Measurements from ENCODE around the gene TTC39C.
"Not testable (repeated sequence)": the region's sequence is repeated elsewhere in the genome, so short reads cannot be mapped to it uniquely, and the experiment has no call there.

Gene TTC39C

DNA sequence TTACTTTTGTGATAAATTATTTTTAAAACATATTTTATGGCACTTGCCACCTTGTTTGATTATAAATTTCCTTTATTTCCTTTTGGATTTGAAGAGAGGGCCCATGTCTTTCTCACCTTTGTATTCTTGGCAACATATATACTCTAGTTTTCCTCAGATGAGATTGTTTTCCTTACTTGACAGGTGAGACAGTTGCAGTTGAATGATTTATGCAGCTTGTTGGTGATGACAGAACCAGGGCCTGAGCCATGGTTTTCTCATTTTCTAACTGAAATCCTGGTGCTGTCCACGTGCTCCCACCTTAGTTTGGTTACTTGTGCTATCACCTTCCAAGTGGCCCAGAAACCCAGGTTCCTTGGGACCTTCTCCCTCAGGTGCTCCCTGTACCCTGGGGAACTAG lies 58.2 kb downstream of the TTC39C start:
- 100% methylated on average over 1 of the region's 1 CpG for WGBS (ENCODE audit: insufficient coverage)
- peaks cover 0 to 3% (median 0%) of the 10 kb centered on the region in 5 experiments for H3K9me3 ChIP-seq (ENCODE audit: control extremely low read depth in 1 of 5, control insufficient read depth in 4 of 5, insufficient read depth in 2 of 5, low read depth in 1 of 5, low read length in 4 of 5)
- peaks cover 0 to 9% (median 4%) of the 10 kb centered on the region in 4 experiments for H3K4me1 ChIP-seq (ENCODE audit: control extremely low read depth in 1 of 4, control insufficient read depth in 4 of 4, insufficient read depth in 4 of 4, low read length in 3 of 4)
- H3K4me3 ChIP-seq (ENCODE audit: control insufficient read depth in 1 of 7, extremely low read depth in 1 of 7, insufficient read depth in 4 of 7, low read depth in 2 of 7, low read length in 6 of 7): no peak overlapping the region
- ChIA-PET CTCF (no interaction called here), POLR2A (no interaction called here)
- no peak overlapping the region for H3K27ac ChIP-seq (ENCODE audit: insufficient read depth in 1 of 2, low read depth in 1 of 2, low read length in 2 of 2, poor library complexity in 1 of 2, severe bottlenecking in 2 of 2)
- no peak for DNase-seq
- H3K27me3 ChIP-seq (replicated peaks in 2 of 5; ENCODE audit: control insufficient read depth in 4 of 5, insufficient read depth in 5 of 5, low read length in 4 of 5): no peaks in the 10 kb centered on the region
- peaks cover 3 to 17% (median 8%) of the 10 kb centered on the region in 4 experiments for H3K36me3 ChIP-seq (ENCODE audit: control insufficient read depth in 4 of 4, insufficient read depth in 4 of 4, low read length in 3 of 4)

DNA sequence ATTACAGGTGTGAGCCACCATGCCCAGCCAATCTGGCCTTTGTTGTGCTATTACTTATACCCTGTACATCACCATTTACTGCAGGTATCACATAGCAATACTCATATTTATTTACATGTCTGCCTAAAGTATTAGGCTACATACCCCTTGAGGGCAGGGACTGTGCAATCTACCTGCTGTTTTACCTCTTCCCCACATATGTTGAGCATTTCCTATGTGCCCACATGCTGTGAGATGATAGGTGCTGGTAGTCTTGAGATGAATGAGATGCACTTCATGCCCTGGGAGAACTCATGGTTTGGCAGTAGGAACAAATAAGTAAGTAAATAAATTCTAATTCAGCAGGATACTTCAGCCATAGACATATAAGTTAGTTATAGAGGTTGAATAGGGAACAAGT lies 59.2 kb downstream of the TTC39C start:
- POLR2A ChIA-PET: no interaction called here

DNA sequence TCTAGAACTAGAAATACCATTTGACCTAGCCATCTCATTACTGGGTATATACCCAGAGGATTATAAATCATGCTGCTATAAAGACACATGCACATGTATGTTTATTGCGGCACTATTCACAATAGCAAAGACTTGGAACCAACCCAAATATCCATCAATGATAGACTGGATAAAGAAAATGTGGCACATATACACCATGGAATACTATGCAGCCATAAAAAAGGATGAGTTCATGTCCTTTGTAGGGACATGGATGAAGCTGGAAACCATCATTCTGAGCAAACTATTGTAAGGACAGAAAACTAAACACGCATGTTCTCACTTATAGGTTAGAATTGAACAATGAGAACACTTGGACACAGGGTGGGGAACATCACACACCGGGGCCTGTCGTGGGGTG lies 60.2 kb downstream of the TTC39C start:
- POLR2A ChIA-PET; CTCF ChIA-PET; H3K9me3 ChIP-seq (ENCODE audit: control extremely low read depth in 1 of 5, control insufficient read depth in 4 of 5, insufficient read depth in 2 of 5, low read depth in 1 of 5, low read length in 4 of 5); H3K27ac ChIP-seq (ENCODE audit: insufficient read depth in 1 of 2, low read depth in 1 of 2, low read length in 2 of 2, poor library complexity in 1 of 2, severe bottlenecking in 2 of 2); H3K4me3 ChIP-seq (ENCODE audit: control insufficient read depth in 1 of 7, extremely low read depth in 1 of 7, insufficient read depth in 4 of 7, low read depth in 2 of 7, low read length in 6 of 7); DNase-seq; H3K27me3 ChIP-seq (replicated peaks in 2 of 5; ENCODE audit: control insufficient read depth in 4 of 5, insufficient read depth in 5 of 5, low read length in 4 of 5); H3K4me1 ChIP-seq (ENCODE audit: control extremely low read depth in 1 of 4, control insufficient read depth in 4 of 4, insufficient read depth in 4 of 4, low read length in 3 of 4): not testable (repeated sequence)
- peaks cover 7 to 16% (median 11%) of the 10 kb centered on the region in 4 experiments for H3K36me3 ChIP-seq (ENCODE audit: control insufficient read depth in 4 of 4, insufficient read depth in 4 of 4, low read length in 3 of 4)
- 100% methylated on average over 3 of the region's 4 CpGs for WGBS (ENCODE audit: insufficient coverage)

More for the DNA sequence above, 59.2 kb downstream of the TTC39C start:
- Histone ChIP-seq H3K4me3 (ENCODE audit: control insufficient read depth in 1 of 7, extremely low read depth in 1 of 7, insufficient read depth in 4 of 7, low read depth in 2 of 7, low read length in 6 of 7) (no peak overlapping the region), H3K27me3 (replicated peaks in 2 of 5; ENCODE audit: control insufficient read depth in 4 of 5, insufficient read depth in 5 of 5, low read length in 4 of 5) (no peaks in the 10 kb centered on the region), H3K27ac (ENCODE audit: insufficient read depth in 1 of 2, low read depth in 1 of 2, low read length in 2 of 2, poor library complexity in 1 of 2, severe bottlenecking in 2 of 2) (no peak overlapping the region), H3K9me3 (ENCODE audit: control extremely low read depth in 1 of 5, control insufficient read depth in 4 of 5, insufficient read depth in 2 of 5, low read depth in 1 of 5, low read length in 4 of 5) (peaks cover 0 to 3% (median 0%) of the 10 kb centered on the region in 5 experiments), H3K36me3 (ENCODE audit: control insufficient read depth in 4 of 4, insufficient read depth in 4 of 4, low read length in 3 of 4) (peaks cover 7 to 16% (median 11%) of the 10 kb centered on the region in 4 experiments), H3K4me1 (ENCODE audit: control extremely low read depth in 1 of 4, control insufficient read depth in 4 of 4, insufficient read depth in 4 of 4, low read length in 3 of 4) (peaks cover 0 to 9% (median 3%) of the 10 kb centered on the region in 4 experiments)
- DNase-seq: no peak
- CTCF ChIA-PET: no interaction called here

DNA sequence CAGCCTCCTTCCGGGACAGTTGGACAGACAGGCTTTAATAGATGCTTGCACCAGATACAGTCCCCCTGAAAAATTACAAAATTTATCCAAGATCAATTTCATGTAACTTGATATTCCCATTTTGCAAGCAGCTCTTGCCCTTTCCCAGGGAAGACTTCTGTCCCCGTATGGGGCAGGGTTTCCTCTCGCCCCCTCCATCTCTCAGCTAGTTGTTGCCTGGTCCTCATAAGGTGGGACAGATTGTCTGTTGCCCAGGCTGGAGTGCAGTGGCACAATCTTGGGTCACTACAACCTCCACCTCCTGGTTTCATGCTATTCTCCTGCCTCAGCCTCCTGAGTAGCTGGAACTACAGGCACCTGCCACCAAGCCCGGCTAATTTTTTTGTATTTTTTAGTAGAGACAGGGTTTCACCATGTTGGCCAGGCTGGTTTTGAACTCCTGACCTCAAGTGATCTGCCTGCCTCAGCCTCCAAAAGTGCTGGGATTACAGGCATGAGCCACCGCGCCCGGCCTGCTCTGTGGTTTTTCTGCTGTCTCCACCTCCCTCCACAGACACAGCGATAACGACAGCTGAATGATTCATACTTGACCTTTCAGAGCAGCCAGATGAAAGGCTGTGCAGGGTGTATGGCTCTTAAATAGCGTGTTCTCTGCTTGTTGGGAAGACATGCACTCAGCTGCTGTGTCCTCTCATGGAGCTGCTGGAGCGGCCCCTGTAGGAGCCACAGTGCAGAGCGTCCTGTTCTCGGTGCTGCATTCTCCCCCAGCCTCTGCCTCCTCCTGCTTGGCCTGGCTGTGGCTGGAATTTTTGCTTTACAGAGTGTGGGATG lies 61.4 kb downstream of the TTC39C start:
- peaks cover 7 to 22% (median 16%) of the 10 kb centered on the region in 4 experiments for H3K36me3 ChIP-seq (ENCODE audit: control insufficient read depth in 4 of 4, insufficient read depth in 4 of 4, low read length in 3 of 4)
- H3K27me3 ChIP-seq (replicated peaks in 2 of 5; ENCODE audit: control insufficient read depth in 4 of 5, insufficient read depth in 5 of 5, low read length in 4 of 5): no peaks in the 10 kb centered on the region
- no peak overlapping the region for H3K27ac ChIP-seq (ENCODE audit: insufficient read depth in 1 of 2, low read depth in 1 of 2, low read length in 2 of 2, poor library complexity in 1 of 2, severe bottlenecking in 2 of 2)
- DNase-seq: peak in 2 of 3 donors; percentile 6 to 46
- H3K9me3 ChIP-seq (ENCODE audit: control extremely low read depth in 1 of 5, control insufficient read depth in 4 of 5, insufficient read depth in 2 of 5, low read depth in 1 of 5, low read length in 4 of 5): peaks cover 0 to 3% (median 0%) of the 10 kb centered on the region in 5 experiments
- no peak overlapping the region for H3K4me3 ChIP-seq (ENCODE audit: control insufficient read depth in 1 of 7, extremely low read depth in 1 of 7, insufficient read depth in 4 of 7, low read depth in 2 of 7, low read length in 6 of 7)
- ChIA-PET CTCF (no interaction called here), POLR2A (no interaction called here)
- WGBS (ENCODE audit: insufficient coverage): 85% methylated on average over 11 of the region's 13 CpGs
- no peaks in the 10 kb centered on the region for H3K4me1 ChIP-seq (ENCODE audit: control extremely low read depth in 1 of 4, control insufficient read depth in 4 of 4, insufficient read depth in 4 of 4, low read length in 3 of 4)

DNA sequence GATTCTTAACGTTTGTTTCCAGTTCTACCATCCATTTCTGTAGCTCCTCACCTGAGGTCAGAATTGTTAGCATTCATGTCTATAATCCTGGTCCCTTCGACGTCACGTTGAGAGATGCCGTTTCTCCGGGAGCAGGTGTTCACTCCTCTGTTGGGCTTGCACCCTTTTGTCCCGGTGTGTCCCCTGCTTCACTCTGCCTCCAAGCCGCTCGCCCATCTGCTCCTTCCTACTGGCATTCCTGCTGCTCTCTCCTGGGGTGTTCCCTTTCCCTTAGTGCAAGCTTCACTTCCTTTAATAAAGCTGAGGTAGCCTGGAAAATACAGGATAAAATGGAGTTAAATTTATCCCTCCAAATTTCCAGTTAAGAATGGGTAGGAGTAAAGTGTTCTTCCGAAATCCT lies 62.4 kb downstream of the TTC39C start:
- Histone ChIP-seq H3K4me3 (ENCODE audit: control insufficient read depth in 1 of 7, extremely low read depth in 1 of 7, insufficient read depth in 4 of 7, low read depth in 2 of 7, low read length in 6 of 7) (no peak overlapping the region), H3K9me3 (ENCODE audit: control extremely low read depth in 1 of 5, control insufficient read depth in 4 of 5, insufficient read depth in 2 of 5, low read depth in 1 of 5, low read length in 4 of 5) (peaks cover 0 to 3% (median 0%) of the 10 kb centered on the region in 5 experiments), H3K36me3 (ENCODE audit: control insufficient read depth in 4 of 4, insufficient read depth in 4 of 4, low read length in 3 of 4) (peaks cover 7 to 23% (median 16%) of the 10 kb centered on the region in 4 experiments), H3K27me3 (replicated peaks in 2 of 5; ENCODE audit: control insufficient read depth in 4 of 5, insufficient read depth in 5 of 5, low read length in 4 of 5) (no peaks in the 10 kb centered on the region), H3K4me1 (ENCODE audit: control extremely low read depth in 1 of 4, control insufficient read depth in 4 of 4, insufficient read depth in 4 of 4, low read length in 3 of 4) (no peaks in the 10 kb centered on the region), H3K27ac (ENCODE audit: insufficient read depth in 1 of 2, low read depth in 1 of 2, low read length in 2 of 2, poor library complexity in 1 of 2, severe bottlenecking in 2 of 2) (no peak overlapping the region)
- WGBS (ENCODE audit: insufficient coverage): 96% methylated on average over 9 of the region's 10 CpGs
- no peak for DNase-seq
- ChIA-PET CTCF (no interaction called here), POLR2A (interaction anchor here (0.6 kb wide), 1 partner anchor 17 kb away, joined by 3 read pairs; no protein-coding TSS in a partner anchor)

- POLR2A ChIA-PET: no interaction called here
Observed at GRCh38 chr18:24078391-24078790, 63.8 kb downstream of the TTC39C start.

DNA sequence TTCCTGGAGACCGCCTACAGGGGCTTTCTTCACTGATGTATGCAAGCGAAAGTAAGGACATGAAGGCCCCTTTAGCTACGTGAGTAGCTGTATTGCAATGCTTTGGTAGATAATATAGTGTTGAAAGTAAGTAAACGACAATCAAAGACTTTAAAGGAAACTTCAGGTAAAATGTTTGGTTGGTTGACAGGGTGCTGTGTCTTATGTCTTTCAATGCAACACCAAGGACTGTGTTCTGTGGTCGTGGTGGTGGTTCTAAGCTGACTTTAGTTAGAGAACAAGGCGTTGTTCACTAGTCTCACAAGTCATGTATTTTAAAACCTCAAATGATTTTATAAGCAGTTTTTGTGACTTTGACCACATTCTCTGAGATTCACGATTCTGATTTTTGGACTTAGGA lies 66.3 kb downstream of the TTC39C start:
- no peaks in the 10 kb centered on the region for H3K9me3 ChIP-seq (ENCODE audit: control extremely low read depth in 1 of 5, control insufficient read depth in 4 of 5, insufficient read depth in 2 of 5, low read depth in 1 of 5, low read length in 4 of 5)
- no peaks in the 10 kb centered on the region for H3K4me1 ChIP-seq (ENCODE audit: control extremely low read depth in 1 of 4, control insufficient read depth in 4 of 4, insufficient read depth in 4 of 4, low read length in 3 of 4)
- peaks cover 13 to 26% (median 18%) of the 10 kb centered on the region in 4 experiments for H3K36me3 ChIP-seq (ENCODE audit: control insufficient read depth in 4 of 4, insufficient read depth in 4 of 4, low read length in 3 of 4)
- no peak overlapping the region for H3K27ac ChIP-seq (ENCODE audit: insufficient read depth in 1 of 2, low read depth in 1 of 2, low read length in 2 of 2, poor library complexity in 1 of 2, severe bottlenecking in 2 of 2)
- no peaks in the 10 kb centered on the region for H3K27me3 ChIP-seq (replicated peaks in 2 of 5; ENCODE audit: control insufficient read depth in 4 of 5, insufficient read depth in 5 of 5, low read length in 4 of 5)
- CTCF ChIA-PET: interaction anchor here (1.2 kb wide), 1 partner anchor 12 kb away, joined by 3 read pairs; no protein-coding TSS in a partner anchor
- POLR2A ChIA-PET: no interaction called here
- DNase-seq: no peak
- H3K4me3 ChIP-seq (ENCODE audit: control insufficient read depth in 1 of 7, extremely low read depth in 1 of 7, insufficient read depth in 4 of 7, low read depth in 2 of 7, low read length in 6 of 7): no peak overlapping the region
- 98% methylated on average over 4 of the region's 7 CpGs for WGBS (ENCODE audit: insufficient coverage)

More at GRCh38 chr18:24078391-24078790, 63.8 kb downstream of the TTC39C start:
- H3K27ac ChIP-seq (ENCODE audit: insufficient read depth in 1 of 2, low read depth in 1 of 2, low read length in 2 of 2, poor library complexity in 1 of 2, severe bottlenecking in 2 of 2): no peak overlapping the region
- CTCF ChIA-PET: interaction anchor here (0.9 kb wide), 1 partner anchor 10 kb away, joined by 3 read pairs; no protein-coding TSS in a partner anchor
- 90% methylated on average over 4 of the region's 7 CpGs for WGBS (ENCODE audit: insufficient coverage)
- no peaks in the 10 kb centered on the region for H3K4me1 ChIP-seq (ENCODE audit: control extremely low read depth in 1 of 4, control insufficient read depth in 4 of 4, insufficient read depth in 4 of 4, low read length in 3 of 4)
- H3K9me3 ChIP-seq (ENCODE audit: control extremely low read depth in 1 of 5, control insufficient read depth in 4 of 5, insufficient read depth in 2 of 5, low read depth in 1 of 5, low read length in 4 of 5): peaks cover 0 to 3% (median 0%) of the 10 kb centered on the region in 5 experiments
- no peaks in the 10 kb centered on the region for H3K27me3 ChIP-seq (replicated peaks in 2 of 5; ENCODE audit: control insufficient read depth in 4 of 5, insufficient read depth in 5 of 5, low read length in 4 of 5)
- DNase-seq: no peak
- no peak overlapping the region for H3K4me3 ChIP-seq (ENCODE audit: control insufficient read depth in 1 of 7, extremely low read depth in 1 of 7, insufficient read depth in 4 of 7, low read depth in 2 of 7, low read length in 6 of 7)
- peaks cover 9 to 24% (median 17%) of the 10 kb centered on the region in 4 experiments for H3K36me3 ChIP-seq (ENCODE audit: control insufficient read depth in 4 of 4, insufficient read depth in 4 of 4, low read length in 3 of 4)

All from common myeloid progenitor, CD34-positive (primary cell).